ENCODE data around the gene FCGR1A.
"Not testable (repeated sequence)": the region's sequence is repeated elsewhere in the genome, so short reads cannot be mapped to it uniquely, and the experiment has no call there.

GRCh38 chr1:149770661-149771060 is 11.8 kb upstream of the FCGR1A start:
- TF ChIP-seq CTCF (conservative IDR thresholded peaks at IDR 0.05; ENCODE audit: low read length); EZH2phosphoT487 (IDR thresholded peaks at IDR 0.05; ENCODE audit: borderline replicate concordance): not testable (repeated sequence)
